Stimulated activated CD8-positive, alpha-beta memory T cell treated with anti-CD3 and anti-CD28 coated beads, Interleukin-12 subunit alpha, Interleukin-12 subunit beta, amount 100 ng/mL, for 24 hours (primary cell): Measurements from ENCODE around the gene FANCG.

Source experiments
- DNase-seq: peaks from one replicate; pipeline ENCODE4 v3.0.0-alpha.2; 2020; ENCODE audit errors: extremely low read depth

The FANCG gene

DNA sequence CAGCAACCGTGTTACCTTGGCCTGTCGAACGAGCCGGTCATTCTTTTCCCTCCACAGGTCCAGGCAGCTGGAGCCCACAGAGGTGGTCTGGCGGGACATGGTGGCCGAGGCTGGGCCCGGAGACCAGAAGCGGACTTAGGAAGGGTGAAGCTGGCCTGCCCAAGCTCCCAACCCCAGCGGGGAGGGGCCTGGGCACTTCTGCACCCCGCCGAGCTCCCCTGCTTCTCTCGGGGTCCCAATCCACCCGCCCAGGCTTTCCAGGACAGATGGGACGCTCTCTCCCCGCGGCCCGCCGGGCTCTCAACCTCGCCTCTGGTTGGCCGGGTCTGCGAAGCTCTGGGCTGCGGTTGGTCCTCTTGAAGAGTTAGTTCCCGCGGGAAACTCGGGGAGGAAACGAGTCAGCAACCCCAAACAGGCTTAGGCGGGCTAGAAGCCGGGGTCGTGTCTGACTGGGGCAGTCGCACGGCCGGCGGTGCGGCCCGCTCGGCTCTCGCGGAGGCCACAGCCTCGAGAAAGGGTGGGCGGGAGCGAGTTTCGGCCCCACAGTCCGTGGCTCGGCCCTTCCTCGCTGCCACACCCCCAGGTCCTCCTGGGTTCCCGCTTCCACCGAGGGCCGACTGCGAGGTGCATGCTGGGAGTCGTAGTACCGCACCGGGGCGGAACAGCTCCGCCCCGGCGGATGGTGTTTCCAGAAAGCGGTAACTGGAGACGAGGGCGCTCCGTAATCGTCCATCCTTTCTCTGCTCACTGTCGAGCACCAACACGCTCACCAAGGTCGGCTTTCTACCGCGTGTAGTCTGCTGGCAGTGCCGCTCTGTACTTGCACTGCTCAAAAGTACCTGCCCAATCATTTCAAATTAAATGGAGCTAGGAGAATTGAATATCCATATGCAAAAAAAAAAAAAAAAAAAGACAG lies at the start of gene FANCG:
FANCG (minus strand) TSS at position 517 of the 916 bp plus-strand sequence; CDS start at position 99, 418 bp downstream.
- peak; percentile 70 for DNase-seq

DNA sequence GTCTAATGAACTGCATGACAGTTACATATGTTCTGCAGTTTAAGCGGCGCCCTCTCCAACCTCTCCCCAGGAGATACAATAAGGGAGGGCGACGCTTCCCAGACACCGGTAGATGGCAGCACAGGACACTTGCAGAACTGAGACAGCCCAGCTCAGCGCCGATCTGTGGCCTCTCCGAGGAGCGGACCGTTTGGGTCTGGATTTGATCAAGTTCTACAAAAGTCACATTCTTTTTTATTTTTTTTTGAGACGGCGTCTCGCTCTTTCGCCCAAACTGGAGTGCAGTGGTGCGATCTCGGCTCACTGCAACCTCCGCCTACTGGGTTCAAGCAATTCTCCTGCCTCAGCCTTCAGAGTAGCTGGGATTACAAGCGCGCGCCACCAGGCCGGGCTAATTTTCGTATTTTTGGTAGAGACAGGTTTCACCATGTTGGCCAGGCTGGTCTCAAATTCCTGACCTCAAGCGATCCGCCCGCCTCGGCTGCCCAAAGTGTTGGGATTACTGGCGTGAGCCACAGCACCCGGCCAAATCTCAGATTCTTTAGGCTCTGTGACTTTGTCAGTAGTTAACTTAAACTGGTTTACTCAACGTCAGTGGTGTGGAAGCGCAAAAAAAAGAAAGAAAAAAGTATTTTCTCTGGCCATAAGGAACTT lies 37.3 kb upstream of the FANCG start:
- peak; percentile 64 for DNase-seq

DNA sequence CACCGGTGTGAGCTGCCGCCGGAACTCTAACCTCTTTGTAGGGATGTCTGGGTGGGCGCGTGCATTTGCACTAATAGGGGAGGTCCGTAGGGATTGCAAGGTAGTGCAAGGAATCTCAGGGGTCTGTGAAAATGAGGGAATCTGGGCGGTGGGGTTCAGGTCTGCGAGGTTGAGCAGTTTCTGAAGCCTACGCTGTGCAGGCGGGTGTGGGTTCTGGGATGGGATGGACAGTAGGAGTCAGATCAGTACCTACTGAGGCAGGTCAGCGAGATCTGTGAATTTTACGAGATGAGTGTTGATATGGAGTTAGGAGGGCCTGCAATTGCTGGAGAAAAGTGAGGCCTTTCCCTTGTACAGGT lies 36.8 kb upstream of the FANCG start:
- DNase-seq, result no peak

DNA sequence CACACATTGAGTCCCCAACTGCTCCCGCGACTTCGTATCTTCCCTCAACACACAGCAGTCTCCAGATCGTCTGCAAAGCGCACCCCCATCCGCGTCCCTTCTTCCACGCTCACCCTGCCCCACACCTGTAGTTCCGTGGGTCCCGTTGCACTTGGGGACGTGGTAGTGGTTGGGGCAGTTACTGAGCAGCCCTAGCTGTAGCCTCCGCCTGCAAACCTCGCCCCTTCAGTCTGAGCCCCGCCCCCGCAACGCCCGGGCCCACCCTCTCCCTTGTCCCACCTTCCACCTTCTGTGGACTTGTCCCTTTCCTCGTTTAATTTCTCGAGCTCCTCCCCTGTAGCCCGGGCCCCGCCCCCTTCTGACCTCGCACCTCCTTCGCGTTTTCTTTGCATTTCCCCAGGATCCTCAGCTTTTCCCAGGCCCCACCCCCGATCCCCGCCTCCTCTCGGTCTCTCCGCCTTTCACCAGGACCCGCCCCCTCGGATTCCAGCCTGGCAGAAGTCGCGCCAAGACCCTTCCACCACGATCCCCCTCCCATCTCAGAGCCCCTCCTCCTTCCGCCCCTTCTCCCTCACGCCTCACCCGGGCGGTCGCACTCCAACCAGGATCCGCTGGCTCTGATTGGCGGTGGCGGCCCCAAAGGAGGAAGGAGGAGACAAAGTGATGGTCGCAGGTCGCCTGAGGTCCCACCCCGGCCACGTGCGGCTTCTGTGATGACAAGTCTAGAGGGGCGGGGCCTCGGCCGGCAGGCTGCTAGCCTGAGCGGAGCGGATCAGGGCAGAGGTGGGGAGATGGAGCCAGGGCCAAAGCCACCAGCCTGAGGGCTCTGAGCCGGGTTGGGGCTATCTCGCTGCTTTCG lies 36.2 kb upstream of the FANCG start, which contains the start of gene ATOSB:
ATOSB (minus strand) TSS at position 183 of the 859 bp plus-strand sequence. CDS start 7,588 bp downstream, outside the sequence.
- DNase-seq, result peak; percentile 90

DNA sequence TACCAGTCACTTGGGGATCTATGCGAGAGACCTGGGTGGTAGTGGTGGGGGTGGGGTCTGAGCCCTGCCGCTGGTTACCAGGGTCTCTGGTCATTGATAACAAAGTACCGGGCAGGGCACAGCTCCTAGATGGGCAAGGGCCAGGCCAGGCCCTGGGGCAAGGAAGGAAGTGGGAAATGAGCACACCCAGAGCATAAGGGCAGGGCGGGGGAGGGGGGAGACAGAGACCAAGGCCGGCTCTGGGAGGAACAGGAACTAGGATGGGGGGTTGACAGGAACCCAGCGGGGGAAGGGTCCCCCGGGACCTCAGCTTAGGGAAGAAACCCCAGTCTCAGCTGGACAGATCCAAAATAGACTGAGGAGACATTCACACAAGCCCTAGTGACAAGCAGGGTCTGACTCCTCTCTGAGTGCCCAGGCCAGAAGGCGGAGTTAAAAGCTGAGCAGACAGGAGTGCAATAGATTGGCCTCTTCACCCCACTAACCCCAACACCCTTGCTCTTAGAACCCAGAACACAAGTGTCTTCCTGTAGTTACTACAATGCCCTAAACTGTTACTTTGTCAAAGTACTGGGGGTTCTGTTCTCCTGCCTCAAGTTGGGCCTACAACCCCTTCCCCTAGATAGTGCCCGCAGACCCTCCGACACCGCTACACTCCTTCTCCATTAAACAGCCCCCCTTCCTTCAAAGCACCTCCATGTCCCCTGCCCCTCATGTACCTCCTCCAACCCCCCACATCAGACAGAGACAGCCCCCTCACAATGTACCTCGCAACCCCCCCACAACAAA lies 35.3 kb upstream of the FANCG start:
- DNase-seq, result no peak

DNA sequence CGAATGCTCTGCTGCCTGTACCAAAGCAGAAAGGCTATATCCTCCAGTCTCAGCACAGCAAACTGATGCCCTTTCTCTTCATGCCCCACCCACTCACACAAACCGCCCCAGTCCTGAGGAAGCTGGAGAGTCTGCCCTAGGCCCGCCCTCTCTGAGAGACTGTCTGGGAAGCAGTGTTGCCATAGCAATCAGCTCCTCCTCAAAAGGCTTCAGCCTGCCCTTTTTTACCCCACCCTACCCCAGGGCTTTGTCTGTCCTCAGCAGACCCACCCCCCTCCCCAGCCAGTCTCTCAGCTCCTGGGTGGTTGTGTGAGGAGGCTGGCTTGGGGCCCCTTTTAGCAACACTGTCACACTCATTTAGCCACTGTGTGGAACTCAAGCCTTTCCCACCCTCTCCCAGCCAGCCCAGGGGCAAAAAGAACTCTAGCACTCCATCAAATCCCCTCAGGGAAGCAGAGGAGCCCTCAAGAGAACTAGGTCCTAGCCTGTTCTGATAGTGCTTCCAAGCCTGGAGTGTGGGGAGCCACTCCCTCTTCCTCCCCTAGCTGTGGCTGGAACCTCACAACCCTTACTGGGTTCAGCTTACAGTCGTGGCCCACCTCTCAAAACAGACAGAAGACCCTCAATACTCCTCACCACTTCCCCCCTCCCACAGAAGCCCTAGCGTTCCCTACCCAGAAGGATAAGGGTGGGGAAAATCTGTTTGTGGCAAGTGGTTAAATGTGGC lies 34.5 kb upstream of the FANCG start:
- DNase-seq, result peak; percentile 31

DNA sequence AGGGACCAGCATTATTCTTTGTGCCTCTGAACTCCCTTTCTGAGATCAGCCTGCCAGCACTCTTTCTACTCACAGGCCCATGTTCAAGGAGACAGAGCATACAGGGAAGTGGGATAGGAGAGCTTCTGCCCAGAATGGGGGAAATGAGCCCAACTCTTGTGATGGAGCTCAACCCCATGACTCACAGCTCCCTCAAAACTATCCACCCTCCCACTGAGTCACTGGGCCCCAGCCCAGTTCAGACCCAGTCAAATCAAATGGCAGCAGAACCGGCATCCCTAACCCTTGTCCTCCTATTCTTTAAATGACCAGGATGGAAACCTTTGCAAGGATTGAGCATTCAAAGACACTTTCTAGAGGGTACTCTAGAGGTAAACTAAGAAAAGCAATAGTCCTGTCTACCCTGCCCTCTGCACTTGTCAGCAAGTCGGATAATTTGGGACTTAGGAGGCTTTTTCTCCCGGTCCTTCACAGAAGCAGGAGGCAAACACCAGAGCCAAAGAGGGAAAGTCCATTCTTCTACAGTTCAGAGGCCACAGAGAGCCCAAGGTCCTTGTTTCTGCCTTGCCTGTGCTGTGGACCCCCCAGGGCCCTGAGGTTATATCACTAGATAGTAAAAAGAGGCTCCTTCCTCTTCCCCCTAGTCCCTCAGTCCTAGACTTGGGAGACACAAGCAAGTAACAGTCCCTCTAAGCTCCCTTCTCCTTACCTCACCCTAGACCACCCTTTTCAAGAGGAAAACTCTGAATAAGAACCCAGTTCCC lies 32.7 kb upstream of the FANCG start:
- DNase-seq, result no peak

DNA sequence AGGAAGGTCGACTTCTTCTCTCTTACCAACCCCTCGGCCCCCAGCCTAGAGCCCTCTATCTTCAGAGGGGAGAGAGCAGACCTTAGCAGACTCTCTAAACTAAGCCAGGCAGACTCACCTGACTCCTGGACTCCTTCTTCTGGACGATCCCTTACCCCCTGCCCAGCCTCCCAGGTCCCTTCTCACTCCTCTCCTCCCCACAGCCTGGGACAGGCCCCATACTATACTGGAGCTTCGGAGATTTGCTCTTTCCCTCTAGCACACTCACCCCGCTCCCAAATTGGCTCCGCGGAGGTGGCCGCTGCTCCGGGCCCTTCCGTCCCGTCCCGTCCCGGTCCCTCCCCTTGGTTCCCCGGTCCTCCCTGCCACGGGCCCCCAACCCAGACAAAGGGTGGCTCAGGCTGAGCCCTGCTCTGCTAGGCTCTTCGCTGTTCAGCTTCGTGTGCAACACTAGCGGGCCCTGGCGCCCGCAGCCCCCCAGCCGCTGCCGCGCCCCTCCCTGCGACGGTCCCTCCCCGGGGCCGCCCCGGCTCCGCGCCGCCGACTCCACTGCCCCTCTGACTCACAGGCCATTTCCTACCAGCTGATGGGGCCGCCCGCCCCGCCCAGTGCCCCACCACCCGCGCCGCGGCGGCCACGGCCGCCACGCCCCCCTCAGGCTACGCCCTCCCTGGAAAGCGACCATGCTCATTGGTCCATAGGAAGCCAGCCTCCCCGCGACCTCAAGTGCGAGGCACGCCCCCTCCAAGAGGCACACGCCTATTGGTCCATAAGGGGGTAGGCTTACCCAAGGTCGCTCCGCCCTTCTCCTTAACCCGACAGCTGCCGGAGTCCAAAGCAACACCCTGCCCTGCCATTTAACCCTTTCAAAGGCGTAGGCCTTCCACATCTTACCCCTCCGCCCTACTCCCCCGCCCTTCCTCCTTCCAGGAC lies 31.5 kb upstream of the FANCG start:
- peak; percentile 93 for DNase-seq

DNA sequence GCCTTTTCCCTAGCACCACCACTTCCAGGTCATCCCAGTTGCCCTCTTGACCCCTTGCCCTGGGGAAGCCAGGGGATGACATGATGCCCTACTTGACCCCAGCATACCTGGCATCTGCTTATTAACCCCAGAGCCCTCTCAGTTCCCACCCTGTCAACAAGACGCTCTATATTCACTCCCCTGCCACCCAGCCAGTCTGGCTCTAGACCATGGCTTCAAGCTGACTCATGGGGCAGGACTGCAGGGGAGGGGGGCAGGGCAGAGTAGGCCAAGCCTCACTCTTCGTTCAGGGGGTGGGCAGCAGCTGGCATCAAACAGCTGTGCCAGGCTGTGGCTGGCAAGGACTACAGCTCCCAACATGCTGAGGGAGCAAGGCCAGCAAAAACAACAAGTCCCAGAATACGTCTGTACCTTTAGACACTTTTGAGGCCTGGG lies 30.6 kb upstream of the FANCG start:
- no peak for DNase-seq

DNA sequence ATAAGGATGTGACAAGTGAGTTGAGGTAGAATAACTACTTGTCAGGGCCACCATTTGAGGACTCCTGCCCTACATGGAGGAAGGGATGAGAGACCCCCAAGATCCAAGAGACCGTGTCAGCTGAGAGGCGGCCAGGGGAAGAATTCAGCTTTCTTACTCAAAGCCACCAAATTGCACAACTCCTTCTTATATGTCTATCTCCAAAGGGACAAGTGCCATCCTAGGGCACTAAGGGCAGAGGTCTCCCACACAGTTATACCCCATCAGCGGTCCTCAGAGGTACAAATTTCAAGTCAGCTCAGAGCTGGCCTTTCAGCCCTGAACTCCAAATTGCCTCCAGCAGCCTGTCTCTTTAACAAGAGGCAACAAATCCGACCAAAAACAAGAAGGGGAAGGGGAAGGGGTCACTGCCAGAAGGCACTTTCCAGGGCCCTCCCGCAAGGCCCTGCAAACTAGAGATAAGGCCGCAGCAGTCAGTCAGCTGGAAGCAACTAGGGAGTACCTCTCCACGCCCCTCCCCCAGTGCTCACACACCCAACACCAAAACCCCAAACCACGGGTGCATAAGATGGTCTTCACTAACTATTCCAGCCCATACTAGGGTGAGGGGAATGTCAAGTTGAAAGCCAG lies 29.3 kb upstream of the FANCG start:
- DNase-seq, result no peak

DNA sequence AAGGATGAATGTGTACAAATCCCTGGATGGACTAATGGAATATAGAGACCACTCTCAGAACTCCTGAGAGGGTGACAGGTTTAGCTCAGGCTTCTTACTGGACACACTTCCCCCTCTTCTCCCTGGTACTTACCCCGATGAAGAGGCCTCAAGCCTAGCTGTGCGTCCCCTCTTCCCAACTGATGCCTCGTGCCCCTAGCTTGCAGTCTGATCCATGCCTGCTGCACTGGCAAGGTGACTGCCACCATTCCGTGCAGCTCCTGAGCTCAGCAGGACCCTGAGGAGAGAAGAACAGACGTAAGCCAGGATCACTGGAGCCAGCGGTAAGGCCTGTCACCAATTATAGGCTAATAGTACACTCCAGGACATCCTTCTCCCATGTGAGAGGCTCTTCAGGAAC lies 28.7 kb upstream of the FANCG start:
- DNase-seq, result no peak

DNA sequence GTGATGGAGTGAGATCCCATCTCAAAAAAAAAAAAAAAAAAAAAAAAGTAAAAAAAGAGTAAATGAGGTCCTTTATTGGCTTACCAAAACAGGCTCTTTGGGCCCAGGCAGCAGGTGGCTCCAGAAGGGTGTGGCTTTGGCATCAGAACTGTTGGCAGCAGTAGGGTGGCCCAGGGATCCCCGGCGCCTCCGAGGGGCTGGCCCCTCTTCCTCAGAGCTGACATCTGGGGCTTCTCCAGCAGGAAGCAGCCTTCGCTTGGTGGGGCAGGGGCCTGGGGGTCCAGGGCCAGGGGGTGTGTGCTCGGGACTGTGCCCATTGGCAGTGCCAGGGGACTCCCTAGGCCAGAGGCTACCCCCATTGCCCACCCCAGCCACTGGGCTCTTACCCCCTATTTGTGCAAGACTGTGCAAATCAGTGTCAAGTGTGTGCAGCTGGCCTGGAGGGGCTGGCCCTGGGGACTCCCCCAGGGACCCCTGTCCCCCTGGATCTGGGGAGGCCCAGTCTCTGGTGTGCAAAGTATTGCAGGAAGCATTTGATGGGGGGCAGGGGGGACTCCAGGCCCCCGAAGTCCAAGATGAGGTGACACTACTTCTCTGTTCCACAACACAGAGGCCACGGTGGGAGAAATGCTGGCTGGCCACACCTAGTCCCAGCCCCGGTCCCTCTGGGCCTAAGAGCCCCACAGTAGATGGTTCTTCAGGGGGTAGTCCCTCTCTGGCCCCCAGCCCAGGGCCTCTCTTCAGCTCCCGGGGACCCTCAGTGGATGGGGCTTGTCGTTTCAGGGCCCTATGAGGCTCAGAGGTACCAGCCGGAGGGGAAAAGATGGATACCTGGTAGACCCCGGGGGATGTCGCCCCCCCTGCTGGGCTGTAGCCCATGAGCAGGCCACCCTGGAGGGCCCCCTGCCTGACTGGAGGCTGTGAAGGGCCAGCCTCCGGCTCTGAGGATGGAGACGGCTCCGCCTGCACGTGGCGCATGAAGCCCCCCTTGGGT lies 27.9 kb upstream of the FANCG start:
- DNase-seq, result no peak

DNA sequence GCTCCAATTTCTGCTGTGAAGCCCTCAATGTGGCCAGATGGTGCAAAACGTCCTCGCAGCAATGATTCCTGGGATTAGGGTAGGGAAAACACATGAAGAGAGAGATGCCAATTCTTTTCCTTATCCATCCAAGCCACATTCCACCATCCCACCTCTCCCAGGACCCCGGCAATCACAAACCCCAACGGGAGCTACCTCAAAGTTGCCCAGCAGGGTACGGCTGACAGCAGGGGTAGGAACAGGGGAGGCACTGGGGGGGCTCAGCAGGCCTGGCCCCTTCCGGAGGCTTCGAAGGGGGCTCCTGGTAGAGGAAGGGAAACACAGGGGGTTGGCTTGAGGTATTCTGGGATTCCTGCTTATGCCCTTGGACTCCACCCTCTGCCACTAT lies 26.6 kb upstream of the FANCG start:
- no peak for DNase-seq

DNA sequence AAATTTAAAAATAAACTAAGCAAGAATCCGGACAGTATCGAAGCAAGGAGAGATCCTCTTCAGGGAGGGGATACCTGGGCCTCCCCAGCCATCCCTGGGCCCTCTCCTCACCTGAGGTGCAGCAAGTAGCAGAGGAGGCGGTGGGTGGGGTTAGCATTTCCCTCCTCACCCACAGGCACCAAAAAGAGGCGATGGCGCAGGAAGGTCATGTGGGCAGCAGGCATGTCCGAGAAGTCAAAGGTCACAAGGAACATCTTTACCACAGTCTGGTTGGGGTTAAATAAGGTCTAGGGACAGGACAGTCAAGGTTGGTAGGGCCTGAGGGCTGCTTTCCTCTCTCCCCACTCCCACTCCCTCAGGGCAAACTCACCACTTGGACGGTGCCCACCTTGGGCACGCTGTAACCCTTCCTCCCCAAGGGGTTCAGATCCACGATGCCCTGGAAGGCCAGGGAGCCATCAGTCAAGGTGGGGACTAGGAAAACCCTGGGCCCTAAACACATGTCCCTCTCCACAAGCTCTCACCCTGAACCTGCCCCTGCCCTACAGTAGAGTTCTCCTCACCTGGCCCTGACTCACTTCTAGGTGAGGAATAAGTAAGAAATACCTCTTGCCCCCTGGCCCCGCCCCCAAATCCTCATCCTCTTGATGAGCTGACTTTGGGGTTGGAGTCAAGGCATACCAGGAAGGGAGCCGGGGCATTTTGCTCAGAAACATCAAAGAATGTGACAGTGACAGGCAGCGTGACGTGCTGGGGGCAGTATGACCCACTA lies 26.0 kb upstream of the FANCG start:
- DNase-seq, result no peak

DNA sequence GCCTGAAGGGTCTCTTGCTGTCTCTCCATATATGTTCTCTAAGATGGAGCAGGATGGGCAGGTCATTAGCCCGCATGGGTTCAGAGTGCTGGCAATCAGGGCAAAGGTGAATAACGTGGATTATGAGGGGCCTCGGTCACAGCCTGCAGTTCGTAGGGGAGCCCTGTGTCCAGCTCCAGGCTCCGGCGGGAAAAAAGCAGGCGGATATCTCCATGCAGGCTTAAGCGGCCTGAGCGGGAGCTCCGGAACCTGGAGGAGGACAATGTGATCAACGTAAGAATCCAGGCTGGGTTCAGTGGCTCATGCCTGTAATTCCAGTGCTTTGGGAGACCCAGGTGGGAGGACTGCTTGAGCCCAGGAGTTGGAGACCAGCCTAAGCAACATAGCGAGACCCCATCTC lies 25.4 kb upstream of the FANCG start:
- DNase-seq, result no peak

DNA sequence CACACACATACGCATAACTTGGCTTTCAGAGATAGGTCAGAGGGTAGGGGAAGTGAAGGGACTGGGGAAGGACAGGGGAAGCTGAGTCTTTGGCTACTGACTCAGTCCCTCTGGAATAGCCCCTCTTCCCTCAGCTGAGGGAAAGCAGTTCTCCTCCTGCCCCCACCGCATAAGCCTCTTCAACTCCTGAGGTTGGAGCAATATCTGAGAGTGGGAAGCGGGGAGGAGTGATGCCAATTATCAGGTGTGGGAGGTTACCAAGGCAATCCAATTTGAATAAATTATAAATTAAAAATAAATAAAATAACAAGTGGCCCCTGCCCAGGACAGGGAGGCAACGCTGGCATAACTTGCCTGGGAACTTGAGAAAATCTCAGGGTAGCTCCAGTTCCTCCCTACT lies 24.8 kb upstream of the FANCG start:
- no peak for DNase-seq
